ENCODE data around the gene INSIG1. TPM values are rescaled to one million over a fixed set of nuclear protein-coding genes. Genes with fewer than 3 reads are reported as not detected.

The INSIG1 gene
- total and polyA plus RNA-seq, 9 donors: 15.7 to 25.1 (median 24.0) TPM

DNA sequence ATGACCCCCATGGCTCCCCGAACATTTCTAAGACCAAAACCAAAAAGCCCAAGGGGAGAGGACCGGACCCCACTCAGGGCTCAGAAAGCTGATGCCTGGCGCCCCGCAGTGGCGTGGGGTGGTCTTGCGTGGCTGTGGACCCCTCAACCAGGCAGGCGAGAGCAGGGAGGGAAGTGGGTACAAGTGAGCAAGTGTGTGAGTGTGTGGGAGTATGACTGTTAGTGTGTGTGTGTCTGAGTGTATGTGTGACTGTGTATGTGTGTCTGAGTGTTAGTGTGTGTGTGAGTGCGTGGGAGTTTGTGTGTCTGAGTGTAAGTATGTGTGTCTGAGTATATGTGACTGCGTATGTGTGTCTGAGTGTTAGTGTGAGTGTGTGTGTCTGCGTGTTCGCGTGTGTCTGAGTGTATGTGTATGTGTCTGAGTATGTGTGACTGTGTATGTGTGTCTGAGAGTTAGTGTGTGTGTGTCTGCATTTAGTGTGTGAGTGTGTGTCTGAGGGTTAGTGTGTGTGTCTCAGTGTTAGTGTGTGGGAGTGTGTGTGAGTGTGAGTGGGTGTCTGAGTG lies 34.0 kb upstream of the INSIG1 start:
- Histone ChIP-seq H3K9me3 (replicated peaks; ENCODE audit: control insufficient read depth, low read depth, low read length) (no peaks in the 10 kb centered on the region), H3K4me3 (ENCODE audit: low read length) (no peak overlapping the region), H3K36me3 (ENCODE audit: control insufficient read depth, insufficient read depth, low read length) (no peaks in the 10 kb centered on the region), H3K27ac (ENCODE audit: low read length) (no peak overlapping the region), H3K4me1 (ENCODE audit: control insufficient read depth, insufficient read depth, low read length) (peaks cover 13% of the 10 kb centered on the region), H3K27me3 (ENCODE audit: control insufficient read depth, insufficient read depth, low read length) (peaks cover 9% of the 10 kb centered on the region)
- 92% methylated on average over 9 of the region's 12 CpGs for WGBS (ENCODE audit: insufficient coverage)
- no peak for DNase-seq

- peaks cover 9% of the 10 kb centered on the region for H3K27me3 ChIP-seq (ENCODE audit: control insufficient read depth, insufficient read depth, low read length)
- H3K27ac ChIP-seq (ENCODE audit: low read length): no peak overlapping the region
- H3K9me3 ChIP-seq (replicated peaks; ENCODE audit: control insufficient read depth, low read depth, low read length): no peaks in the 10 kb centered on the region
- peaks cover 2% of the 10 kb centered on the region for H3K4me1 ChIP-seq (ENCODE audit: control insufficient read depth, insufficient read depth, low read length)
- H3K36me3 ChIP-seq (ENCODE audit: control insufficient read depth, insufficient read depth, low read length): no peaks in the 10 kb centered on the region
- H3K4me3 ChIP-seq (ENCODE audit: low read length): no peak overlapping the region
- no peak for DNase-seq
- 85% methylated on average over 5 of the region's 7 CpGs for WGBS (ENCODE audit: insufficient coverage)
These were observed 32.5 kb upstream of the INSIG1 start for GRCh38 chr7:155265144-155265543.

DNA sequence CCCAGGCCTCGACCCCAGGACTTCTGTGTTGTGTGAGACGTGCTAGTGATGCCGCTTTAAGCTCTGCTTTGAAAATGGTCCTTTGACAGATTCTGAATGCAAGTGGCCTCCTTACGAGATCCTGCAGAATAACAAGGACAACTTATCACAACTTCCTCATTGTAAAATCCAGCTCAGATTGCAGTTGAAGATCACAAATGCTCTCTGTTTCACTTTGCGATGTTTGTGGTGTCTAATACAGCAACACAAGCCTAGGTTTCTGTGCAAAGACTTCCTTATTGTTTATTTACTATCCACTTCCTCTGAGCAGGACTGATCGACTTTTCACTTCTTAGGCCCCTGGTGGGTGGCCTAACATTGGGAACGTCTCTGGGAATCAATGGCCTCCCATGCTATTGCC lies 31.7 kb upstream of the INSIG1 start:
- Histone ChIP-seq H3K9me3 (replicated peaks; ENCODE audit: control insufficient read depth, low read depth, low read length) (no peaks in the 10 kb centered on the region), H3K36me3 (ENCODE audit: control insufficient read depth, insufficient read depth, low read length) (no peaks in the 10 kb centered on the region), H3K27ac (ENCODE audit: low read length) (no peak overlapping the region), H3K4me1 (ENCODE audit: control insufficient read depth, insufficient read depth, low read length) (no peaks in the 10 kb centered on the region), H3K4me3 (ENCODE audit: low read length) (no peak overlapping the region), H3K27me3 (ENCODE audit: control insufficient read depth, insufficient read depth, low read length) (peaks cover 10% of the 10 kb centered on the region)
- 75% methylated on average over 5 of the region's 7 CpGs for WGBS (ENCODE audit: insufficient coverage)
- no peak for DNase-seq

GRCh38 chr7:155266440-155266839 lies 31.2 kb upstream of the INSIG1 start:
- no peak for DNase-seq
- Histone ChIP-seq H3K36me3 (ENCODE audit: control insufficient read depth, insufficient read depth, low read length) (no peaks in the 10 kb centered on the region), H3K4me3 (ENCODE audit: low read length) (no peak overlapping the region), H3K27ac (ENCODE audit: low read length) (no peak overlapping the region), H3K4me1 (ENCODE audit: control insufficient read depth, insufficient read depth, low read length) (no peaks in the 10 kb centered on the region), H3K9me3 (replicated peaks; ENCODE audit: control insufficient read depth, low read depth, low read length) (no peaks in the 10 kb centered on the region), H3K27me3 (ENCODE audit: control insufficient read depth, insufficient read depth, low read length) (peaks cover 10% of the 10 kb centered on the region)
- WGBS (ENCODE audit: insufficient coverage): 82% methylated on average over 6 of the region's 9 CpGs

- no peaks in the 10 kb centered on the region for H3K9me3 ChIP-seq (replicated peaks; ENCODE audit: control insufficient read depth, low read depth, low read length)
- H3K4me1 ChIP-seq (ENCODE audit: control insufficient read depth, insufficient read depth, low read length): no peaks in the 10 kb centered on the region
- 90% methylated on average over 6 of the region's 8 CpGs for WGBS (ENCODE audit: insufficient coverage)
- peaks cover 10% of the 10 kb centered on the region for H3K27me3 ChIP-seq (ENCODE audit: control insufficient read depth, insufficient read depth, low read length)
- H3K36me3 ChIP-seq (ENCODE audit: control insufficient read depth, insufficient read depth, low read length): no peaks in the 10 kb centered on the region
- H3K4me3 ChIP-seq (ENCODE audit: low read length): no peak overlapping the region
- no peak for DNase-seq
- H3K27ac ChIP-seq (ENCODE audit: low read length): no peak overlapping the region
These were observed 30.7 kb upstream of the INSIG1 start for GRCh38 chr7:155267023-155267422.

DNA sequence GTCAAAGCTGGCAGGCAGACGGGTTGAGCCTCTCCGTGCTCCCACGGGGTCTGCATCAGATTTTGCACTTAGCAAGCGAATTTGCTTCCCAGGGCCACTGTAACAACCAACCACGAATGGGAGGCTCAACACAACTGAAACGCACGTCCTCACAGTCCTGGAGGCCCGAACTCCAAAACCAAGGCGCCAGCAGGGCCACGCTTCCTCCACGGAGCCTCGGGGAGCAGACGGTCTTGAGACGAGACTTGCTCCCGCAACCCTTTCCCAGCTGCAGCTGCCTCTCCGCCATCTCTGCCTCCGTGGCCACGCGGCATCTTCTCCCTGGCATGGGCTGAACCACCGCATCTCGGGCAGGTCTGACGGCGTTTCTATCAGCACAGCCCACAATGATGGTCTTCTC lies 30.2 kb upstream of the INSIG1 start:
- WGBS (ENCODE audit: insufficient coverage): 92% methylated on average over 22 of the region's 23 CpGs
- Histone ChIP-seq H3K27ac (ENCODE audit: low read length) (no peak overlapping the region), H3K27me3 (ENCODE audit: control insufficient read depth, insufficient read depth, low read length) (peaks cover 10% of the 10 kb centered on the region), H3K4me1 (ENCODE audit: control insufficient read depth, insufficient read depth, low read length) (no peaks in the 10 kb centered on the region), H3K4me3 (ENCODE audit: low read length) (no peak overlapping the region), H3K9me3 (replicated peaks; ENCODE audit: control insufficient read depth, low read depth, low read length) (no peaks in the 10 kb centered on the region), H3K36me3 (ENCODE audit: control insufficient read depth, insufficient read depth, low read length) (no peaks in the 10 kb centered on the region)
- no peak for DNase-seq

DNA sequence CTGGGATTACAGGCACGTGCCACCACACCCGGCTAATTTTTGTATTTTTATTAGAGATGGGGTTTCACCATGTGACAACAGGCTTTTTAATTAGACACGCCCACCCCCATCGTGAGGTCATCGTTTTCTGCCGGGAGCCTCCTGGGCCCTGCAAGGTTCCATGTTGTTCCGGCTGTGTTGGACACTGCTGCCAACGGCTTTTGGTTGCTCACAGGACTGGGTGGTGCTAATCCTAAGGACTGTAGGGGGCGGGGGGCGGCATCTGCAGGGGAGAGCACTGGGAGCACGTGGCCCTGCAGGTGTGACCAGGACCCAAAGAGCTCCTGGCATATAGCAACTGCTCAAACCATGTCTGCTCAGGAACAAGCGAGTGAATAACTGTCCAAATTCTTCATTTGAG lies 29.5 kb upstream of the INSIG1 start:
- no peak overlapping the region for H3K4me3 ChIP-seq (ENCODE audit: low read length)
- no peak overlapping the region for H3K27ac ChIP-seq (ENCODE audit: low read length)
- peaks cover 7% of the 10 kb centered on the region for H3K27me3 ChIP-seq (ENCODE audit: control insufficient read depth, insufficient read depth, low read length)
- H3K9me3 ChIP-seq (replicated peaks; ENCODE audit: control insufficient read depth, low read depth, low read length): no peaks in the 10 kb centered on the region
- H3K4me1 ChIP-seq (ENCODE audit: control insufficient read depth, insufficient read depth, low read length): no peaks in the 10 kb centered on the region
- H3K36me3 ChIP-seq (ENCODE audit: control insufficient read depth, insufficient read depth, low read length): no peaks in the 10 kb centered on the region
- DNase-seq: no peak
- 85% methylated on average over 6 of the region's 12 CpGs for WGBS (ENCODE audit: insufficient coverage)

GRCh38 chr7:155268921-155269650 lies 28.6 kb upstream of the INSIG1 start:
- H3K4me1 ChIP-seq (ENCODE audit: control insufficient read depth, insufficient read depth, low read length): no peaks in the 10 kb centered on the region
- H3K4me3 ChIP-seq (ENCODE audit: low read length): no peak overlapping the region
- H3K27ac ChIP-seq (ENCODE audit: low read length): no peak overlapping the region
- no peaks in the 10 kb centered on the region for H3K36me3 ChIP-seq (ENCODE audit: control insufficient read depth, insufficient read depth, low read length)
- no peaks in the 10 kb centered on the region for H3K9me3 ChIP-seq (replicated peaks; ENCODE audit: control insufficient read depth, low read depth, low read length)
- peaks cover 10% of the 10 kb centered on the region for H3K27me3 ChIP-seq (ENCODE audit: control insufficient read depth, insufficient read depth, low read length)
- no peak for DNase-seq
- 74% methylated on average over 5 of the region's 6 CpGs for WGBS (ENCODE audit: insufficient coverage)

GRCh38 chr7:155269766-155270585 lies 27.7 kb upstream of the INSIG1 start:
- H3K27me3 ChIP-seq (ENCODE audit: control insufficient read depth, insufficient read depth, low read length): peaks cover 8% of the 10 kb centered on the region
- no peaks in the 10 kb centered on the region for H3K36me3 ChIP-seq (ENCODE audit: control insufficient read depth, insufficient read depth, low read length)
- no peak overlapping the region for H3K4me3 ChIP-seq (ENCODE audit: low read length)
- DNase-seq: no peak
- no peak overlapping the region for H3K27ac ChIP-seq (ENCODE audit: low read length)
- no peaks in the 10 kb centered on the region for H3K4me1 ChIP-seq (ENCODE audit: control insufficient read depth, insufficient read depth, low read length)
- WGBS (ENCODE audit: insufficient coverage): 82% methylated on average over 14 of the region's 20 CpGs
- no peaks in the 10 kb centered on the region for H3K9me3 ChIP-seq (replicated peaks; ENCODE audit: control insufficient read depth, low read depth, low read length)

DNA sequence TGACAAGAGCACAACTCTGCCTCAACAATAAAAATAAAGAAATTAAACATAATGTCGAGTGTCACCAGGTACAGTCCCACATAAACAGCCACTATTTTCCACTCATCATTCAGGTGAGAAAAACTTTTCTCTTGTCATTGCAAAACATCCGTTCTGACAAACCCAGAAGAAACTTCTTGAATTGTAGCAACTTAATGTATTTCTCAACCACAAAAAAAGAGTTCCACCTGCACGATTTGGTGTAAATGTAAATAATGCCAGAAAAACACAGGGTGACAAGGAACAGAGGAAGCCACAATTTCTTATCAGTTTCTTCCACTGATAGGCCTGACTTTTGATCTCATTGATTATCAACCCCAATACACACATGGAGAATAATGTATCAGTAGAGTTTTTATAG lies 26.8 kb upstream of the INSIG1 start:
- DNase-seq: no peak
- Histone ChIP-seq H3K36me3 (ENCODE audit: control insufficient read depth, insufficient read depth, low read length) (no peaks in the 10 kb centered on the region), H3K27ac (ENCODE audit: low read length) (no peak overlapping the region), H3K4me1 (ENCODE audit: control insufficient read depth, insufficient read depth, low read length) (no peaks in the 10 kb centered on the region), H3K9me3 (replicated peaks; ENCODE audit: control insufficient read depth, low read depth, low read length) (no peaks in the 10 kb centered on the region), H3K27me3 (ENCODE audit: control insufficient read depth, insufficient read depth, low read length) (peaks cover 8% of the 10 kb centered on the region), H3K4me3 (ENCODE audit: low read length) (no peak overlapping the region)
- no CpG with 5 or more reads among the region's 3 CpGs for WGBS (ENCODE audit: insufficient coverage)

All from muscle of leg (tissue), 11 donors.